ENCODE results near the gene AMOTL1. TPM values are rescaled to one million over a fixed set of nuclear protein-coding genes. Genes with fewer than 3 reads are reported as not detected.
A peak's percentile ranks its signal among the peaks of the same experiment; 100 is the strongest.

AMOTL1 gene
- total and polyA plus RNA-seq, 2 donors: 48.2 to 79.3 TPM

GRCh38 chr11:94769880-94770279, 1.7 kb downstream of the AMOTL1 start:
- 16% methylated on average over 8 of the region's 8 CpGs for WGBS

DNA sequence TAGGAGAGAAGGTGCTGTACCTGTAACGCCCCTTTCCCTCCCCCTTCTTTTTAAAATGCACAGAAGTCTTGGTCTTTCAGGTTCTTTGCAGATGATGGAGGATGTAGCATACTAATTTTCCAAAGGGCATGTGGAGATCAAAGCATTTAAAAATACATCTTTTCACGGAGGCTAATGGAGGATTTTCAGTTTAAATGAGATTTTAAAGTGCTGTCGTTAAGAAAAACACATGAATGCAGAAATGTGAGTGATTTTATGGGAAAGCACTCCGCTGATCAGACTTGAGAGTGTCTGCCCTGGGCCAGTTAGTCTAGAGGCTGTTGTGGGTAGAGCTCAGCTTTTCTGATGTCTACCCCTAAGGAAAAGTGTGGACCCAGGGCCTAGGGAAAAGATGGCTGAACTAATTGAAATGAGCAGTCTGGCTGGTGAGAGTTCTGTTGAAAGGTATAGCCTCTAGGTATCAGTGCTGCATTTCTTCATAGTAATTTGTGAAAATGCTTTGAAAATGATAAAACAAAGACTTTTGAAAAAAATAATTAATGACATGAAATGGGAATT, 2.5 kb downstream of the AMOTL1 start:
- no peaks in the 10 kb centered on the region for H3K36me3 ChIP-seq (ENCODE audit: insufficient read depth)
- WGBS: 63% methylated on average over 4 of the region's 4 CpGs
- H3K4me3 ChIP-seq (ENCODE audit: low read depth, low read length): peak overlapping the region; percentile 11
- DNase-seq (ENCODE audit: extremely low spot score): no peak
- H3K27ac ChIP-seq (ENCODE audit: low read depth): no peak overlapping the region
- H3K4me1 ChIP-seq (ENCODE audit: insufficient read depth): peaks cover 2% of the 10 kb centered on the region

More at GRCh38 chr11:94769880-94770279, 1.7 kb downstream of the AMOTL1 start:
- no peak for DNase-seq (ENCODE audit: extremely low spot score)
- H3K4me1 ChIP-seq (ENCODE audit: insufficient read depth): peaks cover 2% of the 10 kb centered on the region
- H3K27ac ChIP-seq (ENCODE audit: low read depth): no peak overlapping the region
- peak overlapping the region; percentile 90 for H3K4me3 ChIP-seq (ENCODE audit: low read depth, low read length)
- H3K36me3 ChIP-seq (ENCODE audit: insufficient read depth): no peaks in the 10 kb centered on the region

GRCh38 chr11:94771390-94771789, 3.2 kb downstream of the AMOTL1 start:
- peaks cover 2% of the 10 kb centered on the region for H3K4me1 ChIP-seq (ENCODE audit: insufficient read depth)
- whole genome bisulfite sequencing: 41% methylated on average over 2 of the region's 2 CpGs
- H3K27ac ChIP-seq (ENCODE audit: low read depth): no peak overlapping the region
- DNase-seq (ENCODE audit: extremely low spot score): no peak
- no peak overlapping the region for H3K4me3 ChIP-seq (ENCODE audit: low read depth, low read length)
- H3K36me3 ChIP-seq (ENCODE audit: insufficient read depth): no peaks in the 10 kb centered on the region

- H3K36me3 ChIP-seq (ENCODE audit: insufficient read depth): no peaks in the 10 kb centered on the region
- peaks cover 5% of the 10 kb centered on the region for H3K4me1 ChIP-seq (ENCODE audit: insufficient read depth)
- 82% methylated on average over 2 of the region's 2 CpGs for WGBS
- DNase-seq (ENCODE audit: extremely low spot score): no peak
- H3K4me3 ChIP-seq (ENCODE audit: low read depth, low read length): no peak overlapping the region
- H3K27ac ChIP-seq (ENCODE audit: low read depth): no peak overlapping the region
Measured at GRCh38 chr11:94771951-94772350, 3.8 kb downstream of the AMOTL1 start.

- Histone ChIP-seq H3K27ac (ENCODE audit: low read depth) (no peak overlapping the region), H3K4me3 (ENCODE audit: low read depth, low read length) (no peak overlapping the region), H3K36me3 (ENCODE audit: insufficient read depth) (no peaks in the 10 kb centered on the region), H3K4me1 (ENCODE audit: insufficient read depth) (peaks cover 5% of the 10 kb centered on the region)
- DNase-seq (ENCODE audit: extremely low spot score): no peak
- 94% methylated on average over 8 of the region's 8 CpGs for WGBS
Measured at GRCh38 chr11:94773842-94774241, 5.7 kb downstream of the AMOTL1 start.

GRCh38 chr11:94774345-94774744, 6.2 kb downstream of the AMOTL1 start:
- WGBS: 80% methylated on average over 3 of the region's 3 CpGs
- no peak for DNase-seq (ENCODE audit: extremely low spot score)
- Histone ChIP-seq H3K27ac (ENCODE audit: low read depth) (no peak overlapping the region), H3K36me3 (ENCODE audit: insufficient read depth) (no peaks in the 10 kb centered on the region), H3K4me3 (ENCODE audit: low read depth, low read length) (no peak overlapping the region), H3K4me1 (ENCODE audit: insufficient read depth) (peaks cover 5% of the 10 kb centered on the region)

- Histone ChIP-seq H3K4me3 (ENCODE audit: low read depth, low read length) (no peak overlapping the region), H3K27ac (ENCODE audit: low read depth) (no peak overlapping the region), H3K4me1 (ENCODE audit: insufficient read depth) (peaks cover 3% of the 10 kb centered on the region), H3K36me3 (ENCODE audit: insufficient read depth) (no peaks in the 10 kb centered on the region)
- DNase-seq (ENCODE audit: extremely low spot score): no peak
- 87% methylated on average over 5 of the region's 5 CpGs for WGBS
Measured at GRCh38 chr11:94775567-94776327, 7.6 kb downstream of the AMOTL1 start.

DNA sequence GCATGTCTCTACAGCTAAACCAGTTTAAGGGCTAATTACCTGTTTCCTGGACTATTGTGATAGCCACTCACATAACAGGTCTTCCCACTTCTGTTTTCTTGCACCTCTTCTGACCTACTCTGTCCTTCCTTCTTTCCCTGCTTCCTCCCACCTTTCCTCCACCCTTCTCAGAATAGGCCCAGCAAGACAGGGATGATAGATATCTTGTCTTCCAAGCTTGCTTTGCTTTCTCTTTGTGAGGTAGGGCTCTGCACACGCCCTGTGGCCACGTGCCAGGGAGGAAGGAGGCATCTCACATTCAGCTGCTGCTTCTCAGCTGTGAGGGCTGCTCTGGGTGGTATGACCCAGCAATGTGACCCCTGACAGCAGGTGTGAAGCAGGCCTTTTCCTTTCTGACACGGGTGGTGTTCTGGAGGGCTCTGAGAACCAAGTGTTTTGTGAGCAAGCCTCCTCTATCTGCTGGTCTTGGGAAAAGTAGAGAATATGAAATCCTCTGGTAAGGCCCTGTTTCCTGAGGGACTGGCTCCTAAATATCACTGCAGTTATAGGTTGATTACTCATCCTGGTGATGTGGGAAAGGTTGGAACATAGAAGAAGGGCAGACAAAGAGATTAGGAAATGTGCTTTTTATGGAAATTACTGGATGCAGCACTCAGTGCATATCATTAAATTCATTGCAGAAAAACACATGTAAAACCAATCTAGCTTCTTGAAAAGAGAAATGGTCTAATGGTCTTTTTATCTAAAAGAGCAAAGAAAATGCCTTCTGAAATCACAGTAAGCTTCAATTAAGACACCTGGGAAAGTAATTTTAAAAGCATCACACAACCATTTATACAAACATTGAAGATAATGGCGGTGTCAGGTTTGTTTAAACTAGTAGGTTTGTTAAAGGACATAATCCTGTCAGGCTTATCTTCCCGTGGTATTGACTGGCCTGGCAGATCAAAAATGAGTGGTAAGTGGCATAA, 8.5 kb downstream of the AMOTL1 start:
- Histone ChIP-seq H3K36me3 (ENCODE audit: insufficient read depth) (no peaks in the 10 kb centered on the region), H3K4me1 (ENCODE audit: insufficient read depth) (peaks cover 5% of the 10 kb centered on the region), H3K4me3 (ENCODE audit: low read depth, low read length) (no peak overlapping the region), H3K27ac (ENCODE audit: low read depth) (no peak overlapping the region)
- DNase-seq (ENCODE audit: extremely low spot score): no peak
- 25% methylated on average over 5 of the region's 5 CpGs for WGBS

DNA sequence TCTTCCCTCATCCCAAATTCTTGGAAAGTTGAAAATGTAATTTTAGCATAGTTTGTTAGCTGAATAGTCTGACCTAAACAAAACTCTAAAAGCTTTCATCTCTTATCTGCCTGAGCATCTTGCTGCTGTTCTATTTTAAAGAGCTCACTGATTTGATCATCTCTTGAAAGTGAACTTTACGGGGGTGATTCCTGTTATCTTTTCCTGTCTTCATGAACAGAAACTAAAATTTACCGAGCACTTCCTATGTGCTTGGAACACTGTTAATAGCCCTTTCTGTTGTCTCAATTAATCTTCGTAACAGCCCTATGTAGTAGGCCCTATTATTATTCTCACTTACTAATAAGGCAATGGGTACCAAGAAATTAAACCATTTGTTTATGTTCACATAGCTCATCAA, 12.3 kb downstream of the AMOTL1 start:
- Histone ChIP-seq H3K27ac (ENCODE audit: low read depth) (peak overlapping the region; percentile 41), H3K4me3 (ENCODE audit: low read depth, low read length) (no peak overlapping the region), H3K4me1 (ENCODE audit: insufficient read depth) (peaks cover 5% of the 10 kb centered on the region), H3K36me3 (ENCODE audit: insufficient read depth) (no peaks in the 10 kb centered on the region)
- WGBS: 6% methylated on average over 3 of the region's 3 CpGs
- no peak for DNase-seq (ENCODE audit: extremely low spot score)

DNA sequence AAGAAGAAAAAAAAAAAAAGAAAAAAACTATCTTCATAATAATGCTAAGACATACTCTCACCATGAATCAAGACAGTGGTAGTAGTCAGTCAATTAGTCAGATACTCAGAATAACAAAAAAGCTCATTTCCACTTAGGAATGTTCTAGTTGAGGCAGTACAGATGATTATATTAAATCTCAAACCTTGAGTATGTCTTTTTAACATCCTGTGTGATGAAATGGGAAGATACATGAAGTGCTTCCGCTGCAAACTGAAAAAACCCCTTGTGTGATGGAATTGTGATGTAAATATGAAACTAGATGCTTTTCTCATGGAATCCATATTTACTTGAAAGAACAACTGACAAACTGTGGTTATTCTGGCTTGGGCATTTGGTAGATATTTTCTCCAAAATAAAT, 13.7 kb downstream of the AMOTL1 start:
- Histone ChIP-seq H3K4me3 (ENCODE audit: low read depth, low read length) (no peak overlapping the region), H3K4me1 (ENCODE audit: insufficient read depth) (peaks cover 2% of the 10 kb centered on the region), H3K36me3 (ENCODE audit: insufficient read depth) (no peaks in the 10 kb centered on the region), H3K27ac (ENCODE audit: low read depth) (no peak overlapping the region)
- DNase-seq (ENCODE audit: extremely low spot score): no peak
- 94% methylated on average over 1 of the region's 1 CpG for WGBS

GRCh38 chr11:94782446-94782845, 14.3 kb downstream of the AMOTL1 start:
- WGBS: 72% methylated on average over 1 of the region's 1 CpG
- H3K36me3 ChIP-seq (ENCODE audit: insufficient read depth): no peaks in the 10 kb centered on the region
- DNase-seq (ENCODE audit: extremely low spot score): no peak
- no peak overlapping the region for H3K4me3 ChIP-seq (ENCODE audit: low read depth, low read length)
- peaks cover 2% of the 10 kb centered on the region for H3K4me1 ChIP-seq (ENCODE audit: insufficient read depth)
- no peak overlapping the region for H3K27ac ChIP-seq (ENCODE audit: low read depth)

GRCh38 chr11:94784884-94785283, 16.7 kb downstream of the AMOTL1 start:
- Histone ChIP-seq H3K4me3 (ENCODE audit: low read depth, low read length) (no peak overlapping the region), H3K27ac (ENCODE audit: low read depth) (no peak overlapping the region), H3K36me3 (ENCODE audit: insufficient read depth) (no peaks in the 10 kb centered on the region), H3K4me1 (ENCODE audit: insufficient read depth) (peaks cover 4% of the 10 kb centered on the region)
- DNase-seq (ENCODE audit: extremely low spot score): no peak

DNA sequence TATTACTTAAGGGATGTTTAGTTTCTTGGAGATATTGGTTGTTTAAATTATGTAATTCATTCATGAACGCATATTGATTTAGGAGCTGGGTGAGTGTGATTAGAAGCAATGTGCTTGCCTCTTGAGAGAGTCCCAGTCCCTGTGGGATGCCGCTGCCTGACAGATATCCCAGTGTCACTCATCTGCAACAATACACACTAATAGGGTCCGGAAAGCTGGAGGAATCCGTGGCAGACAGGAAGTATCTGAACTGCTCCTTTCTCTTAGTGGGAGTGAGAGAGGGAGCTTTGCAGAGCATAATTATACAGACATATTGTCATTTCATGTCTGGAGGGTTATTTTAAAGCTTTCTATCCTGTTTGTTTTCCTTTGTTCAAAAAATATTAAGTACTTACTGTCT, 17.4 kb downstream of the AMOTL1 start:
- Histone ChIP-seq H3K27ac (ENCODE audit: low read depth) (no peak overlapping the region), H3K4me1 (ENCODE audit: insufficient read depth) (peaks cover 4% of the 10 kb centered on the region), H3K36me3 (ENCODE audit: insufficient read depth) (no peaks in the 10 kb centered on the region), H3K4me3 (ENCODE audit: low read depth, low read length) (no peak overlapping the region)
- 66% methylated on average over 4 of the region's 4 CpGs for WGBS
- DNase-seq (ENCODE audit: extremely low spot score): no peak
